Suprapubic skin (tissue), 4 donors: ENCODE data around the gene TNFRSF25.

ENCODE experiments used
- CTCF ChIP-seq, 2 donors: fragments of 200-600 bp in 1 of 2; fragments of 450-650 bp in 1 of 2; sonication (generic) in 1 of 2; IDR thresholded peaks; one replicate each; pipeline ENCODE4 v1.5.1; 2016 to 2019; ENCODE audit warnings: antibody characterized with exemption in 2 of 2, mild to moderate bottlenecking in 1 of 2, moderate library complexity in 1 of 2
- EP300 ChIP-seq: sonication (generic); formaldehyde crosslinking; IDR thresholded peaks from one replicate; pipeline ENCODE4 v1.6.1; 2017; ENCODE audit warnings: antibody characterized with exemption
- POLR2AphosphoS5 ChIP-seq, 3 donors: sonication (generic); formaldehyde crosslinking; IDR thresholded peaks; one replicate each; pipeline ENCODE4 v1.6.1; 2017; ENCODE audit warnings: antibody characterized with exemption in 3 of 3

GRCh38 chr1:6489799-6490180 lies 23.8 kb upstream of the TNFRSF25 start:
- TF ChIP-seq POLR2AphosphoS5 (IDR thresholded peaks at IDR 0.05) (no peak), CTCF (IDR thresholded peaks at IDR 0.05) (peak; percentile 78 to 97), EP300 (no peak)
